GM21515 (cell line): ENCODE measurements around the gene NPIPB6.
"Not testable (repeated sequence)": the region's sequence is repeated elsewhere in the genome, so short reads cannot be mapped to it uniquely, and the experiment has no call there.

ENCODE experiments used
- ATAC-seq: cut with Tn5 transposase; IDR thresholded peaks from one replicate; pipeline ENCODE4 v1.9.1; 2021; ENCODE audit not compliant: unreplicated experiment

Gene NPIPB6

GRCh38 chr16:28363408-28363807 is at the start of gene NPIPB6:
NPIPB6 (minus strand) TSS chr16:28363508; CDS start chr16:28362822, 686 bp downstream.
- not testable (repeated sequence) for ATAC-seq

GRCh38 chr16:28403220-28404072 is 40.1 kb upstream of the NPIPB6 start, which contains the start of gene EIF3CL:
EIF3CL (minus strand) TSS chr16:28403841; CDS start chr16:28403618, 223 bp downstream.
- peak; percentile 97 for ATAC-seq

- ATAC-seq, result not testable (repeated sequence)
These were observed 28.7 kb upstream of the NPIPB6 start for GRCh38 chr16:28392054-28392453.

- ATAC-seq, result not testable (repeated sequence)
These were observed 19.0 kb upstream of the NPIPB6 start for GRCh38 chr16:28382177-28382867.

- not testable (repeated sequence) for ATAC-seq
These were observed 14.5 kb upstream of the NPIPB6 start for GRCh38 chr16:28377822-28378221.

GRCh38 chr16:28377108-28377625 is 13.9 kb upstream of the NPIPB6 start:
- not testable (repeated sequence) for ATAC-seq

GRCh38 chr16:28375115-28375514 is 11.8 kb upstream of the NPIPB6 start:
- ATAC-seq, result not testable (repeated sequence)

- not testable (repeated sequence) for ATAC-seq
These were observed 11.0 kb upstream of the NPIPB6 start for GRCh38 chr16:28374281-28374680.

GRCh38 chr16:28367926-28368325 is 4.6 kb upstream of the NPIPB6 start:
- not testable (repeated sequence) for ATAC-seq

- peak; percentile 90 for ATAC-seq
These were observed 1.2 kb upstream of the NPIPB6 start for GRCh38 chr16:28364268-28365173.

- not testable (repeated sequence) for ATAC-seq
These were observed 708 bp downstream of the NPIPB6 start for GRCh38 chr16:28362600-28362999.

GRCh38 chr16:28338230-28338629 is 25.1 kb downstream of the NPIPB6 start:
- not testable (repeated sequence) for ATAC-seq

GRCh38 chr16:28336940-28337710 is 26.2 kb downstream of the NPIPB6 start:
- not testable (repeated sequence) for ATAC-seq

GRCh38 chr16:28335678-28336077 is 27.6 kb downstream of the NPIPB6 start:
- ATAC-seq, result not testable (repeated sequence)

- ATAC-seq, result not testable (repeated sequence)
These were observed 30.7 kb downstream of the NPIPB6 start for GRCh38 chr16:28332632-28333031.

GRCh38 chr16:28330981-28331380 is 32.3 kb downstream of the NPIPB6 start:
- not testable (repeated sequence) for ATAC-seq

- ATAC-seq, result not testable (repeated sequence)
These were observed 33.1 kb downstream of the NPIPB6 start for GRCh38 chr16:28330232-28330631.

- no peak for ATAC-seq
These were observed 36.3 kb downstream of the NPIPB6 start for GRCh38 chr16:28326881-28327610.

- ATAC-seq, result no peak
These were observed 38.4 kb downstream of the NPIPB6 start for GRCh38 chr16:28324887-28325279.
